ENCODE data around the gene BRINP3. TPM values are rescaled to one million over a fixed set of nuclear protein-coding genes. Genes with fewer than 3 reads are reported as not detected.

BRINP3 gene
- total RNA-seq, 1 donor, result not detected

GRCh38 chr1:190289897-190290296, 187.8 kb downstream of the BRINP3 start:
- Histone ChIP-seq H4K20me1 (ENCODE audit: insufficient read depth, low read length) (no peaks in the 10 kb centered on the region), H3K27ac (ENCODE audit: low read depth, low read length) (no peak overlapping the region), H3K4me1 (ENCODE audit: insufficient read depth, low read length) (no peaks in the 10 kb centered on the region), H3K4me3 (ENCODE audit: insufficient read depth, low read length) (no peak overlapping the region), H2AFZ (ENCODE audit: low read length) (no peak overlapping the region), H3K4me2 (ENCODE audit: insufficient read depth, low read length) (no peak overlapping the region), H3K27me3 (ENCODE audit: insufficient read depth, low read length) (no peaks in the 10 kb centered on the region), H3K79me2 (ENCODE audit: insufficient read depth, low read length) (no peaks in the 10 kb centered on the region), H3K36me3 (ENCODE audit: insufficient read depth, low read length) (no peaks in the 10 kb centered on the region), H3K9me3 (ENCODE audit: low read depth, low read length) (no peaks in the 10 kb centered on the region)
- TF ChIP-seq CTCF (IDR thresholded peaks at IDR 0.05; ENCODE audit: extremely low read depth, low read depth, low read length), result no peak
- DNase-seq (ENCODE audit: insufficient read length, low spot score, missing footprints), result no peak

GRCh38 chr1:190286111-190286510, 191.6 kb downstream of the BRINP3 start:
- Histone ChIP-seq H3K27ac (ENCODE audit: low read depth, low read length) (no peak overlapping the region), H3K36me3 (ENCODE audit: insufficient read depth, low read length) (no peaks in the 10 kb centered on the region), H3K79me2 (ENCODE audit: insufficient read depth, low read length) (no peaks in the 10 kb centered on the region), H3K9me3 (ENCODE audit: low read depth, low read length) (no peaks in the 10 kb centered on the region), H4K20me1 (ENCODE audit: insufficient read depth, low read length) (no peaks in the 10 kb centered on the region), H2AFZ (ENCODE audit: low read length) (no peak overlapping the region), H3K4me3 (ENCODE audit: insufficient read depth, low read length) (no peak overlapping the region), H3K4me2 (ENCODE audit: insufficient read depth, low read length) (no peak overlapping the region), H3K4me1 (ENCODE audit: insufficient read depth, low read length) (no peaks in the 10 kb centered on the region), H3K27me3 (ENCODE audit: insufficient read depth, low read length) (no peaks in the 10 kb centered on the region)
- no peak for DNase-seq (ENCODE audit: insufficient read length, low spot score, missing footprints)
- no peak for TF ChIP-seq CTCF (IDR thresholded peaks at IDR 0.05; ENCODE audit: extremely low read depth, low read depth, low read length)

- TF ChIP-seq CTCF (IDR thresholded peaks at IDR 0.05; ENCODE audit: extremely low read depth, low read depth, low read length), result no peak
- H3K4me2 ChIP-seq (ENCODE audit: insufficient read depth, low read length), result no peak overlapping the region
- H3K36me3 ChIP-seq (ENCODE audit: insufficient read depth, low read length), result no peaks in the 10 kb centered on the region
- H3K27ac ChIP-seq (ENCODE audit: low read depth, low read length), result no peak overlapping the region
- H2AFZ ChIP-seq (ENCODE audit: low read length), result no peak overlapping the region
- DNase-seq (ENCODE audit: insufficient read length, low spot score, missing footprints), result no peak
- H3K4me3 ChIP-seq (ENCODE audit: insufficient read depth, low read length), result no peak overlapping the region
- peaks cover 2% of the 10 kb centered on the region for H3K9me3 ChIP-seq (ENCODE audit: low read depth, low read length)
- H3K79me2 ChIP-seq (ENCODE audit: insufficient read depth, low read length), result no peaks in the 10 kb centered on the region
- no peaks in the 10 kb centered on the region for H4K20me1 ChIP-seq (ENCODE audit: insufficient read depth, low read length)
- H3K27me3 ChIP-seq (ENCODE audit: insufficient read depth, low read length), result no peaks in the 10 kb centered on the region
- no peaks in the 10 kb centered on the region for H3K4me1 ChIP-seq (ENCODE audit: insufficient read depth, low read length)
These were observed 200.6 kb downstream of the BRINP3 start for GRCh38 chr1:190277107-190277506.

GRCh38 chr1:190274721-190275120, 202.9 kb downstream of the BRINP3 start:
- Histone ChIP-seq H3K27me3 (ENCODE audit: insufficient read depth, low read length) (no peaks in the 10 kb centered on the region), H3K27ac (ENCODE audit: low read depth, low read length) (no peak overlapping the region), H3K79me2 (ENCODE audit: insufficient read depth, low read length) (no peaks in the 10 kb centered on the region), H3K4me3 (ENCODE audit: insufficient read depth, low read length) (no peak overlapping the region), H3K9me3 (ENCODE audit: low read depth, low read length) (no peaks in the 10 kb centered on the region), H4K20me1 (ENCODE audit: insufficient read depth, low read length) (no peaks in the 10 kb centered on the region), H3K36me3 (ENCODE audit: insufficient read depth, low read length) (no peaks in the 10 kb centered on the region), H3K4me1 (ENCODE audit: insufficient read depth, low read length) (no peaks in the 10 kb centered on the region), H2AFZ (ENCODE audit: low read length) (no peak overlapping the region), H3K4me2 (ENCODE audit: insufficient read depth, low read length) (no peak overlapping the region)
- TF ChIP-seq CTCF (IDR thresholded peaks at IDR 0.05; ENCODE audit: extremely low read depth, low read depth, low read length), result no peak
- no peak for DNase-seq (ENCODE audit: insufficient read length, low spot score, missing footprints)
